ENCODE results near the gene CLEC11A.

The CLEC11A gene

GRCh38 chr19:50693064-50693975, 29.8 kb upstream of the CLEC11A start:
- H2AFZ ChIP-seq (ENCODE audit: low read depth) = no peak overlapping the region
- H3K79me2 ChIP-seq (ENCODE audit: insufficient read depth, low read depth) = no peaks in the 10 kb centered on the region
- H3K9ac ChIP-seq = no peak overlapping the region
- no peak overlapping the region for H3K4me2 ChIP-seq
- H3K4me3 ChIP-seq (IDR thresholded peaks at IDR 0.05; ENCODE audit: insufficient read depth, low read depth, low read length) = no peak overlapping the region
- H3K4me1 ChIP-seq (ENCODE audit: low read depth, poor library complexity, severe bottlenecking) = no peaks in the 10 kb centered on the region
- TF ChIP-seq CTCF (conservative IDR thresholded peaks at IDR 0.05; ENCODE audit: low read depth, low read length) = no peak
- H3K36me3 ChIP-seq (ENCODE audit: insufficient read depth) = no peaks in the 10 kb centered on the region
- H4K20me1 ChIP-seq (ENCODE audit: insufficient read depth) = no peaks in the 10 kb centered on the region
- no peaks in the 10 kb centered on the region; the same call in 1 of the 2 replicates for H3K27me3 ChIP-seq (ENCODE audit: insufficient read depth, low read depth)
- no peak overlapping the region for H3K27ac ChIP-seq

- no peak for TF ChIP-seq CTCF (conservative IDR thresholded peaks at IDR 0.05; ENCODE audit: low read depth, low read length)
- Histone ChIP-seq H3K27me3 (ENCODE audit: insufficient read depth, low read depth) (no peaks in the 10 kb centered on the region; the same call in 1 of the 2 replicates), H2AFZ (ENCODE audit: low read depth) (no peak overlapping the region), H3K4me1 (ENCODE audit: low read depth, poor library complexity, severe bottlenecking) (no peaks in the 10 kb centered on the region), H3K36me3 (ENCODE audit: insufficient read depth) (no peaks in the 10 kb centered on the region), H3K79me2 (ENCODE audit: insufficient read depth, low read depth) (no peaks in the 10 kb centered on the region), H3K27ac (no peak overlapping the region), H3K4me2 (no peak overlapping the region), H4K20me1 (ENCODE audit: insufficient read depth) (no peaks in the 10 kb centered on the region), H3K9ac (no peak overlapping the region), H3K4me3 (IDR thresholded peaks at IDR 0.05; ENCODE audit: insufficient read depth, low read depth, low read length) (no peak overlapping the region)
These were observed 28.4 kb upstream of the CLEC11A start for GRCh38 chr19:50694815-50695145.

DNA sequence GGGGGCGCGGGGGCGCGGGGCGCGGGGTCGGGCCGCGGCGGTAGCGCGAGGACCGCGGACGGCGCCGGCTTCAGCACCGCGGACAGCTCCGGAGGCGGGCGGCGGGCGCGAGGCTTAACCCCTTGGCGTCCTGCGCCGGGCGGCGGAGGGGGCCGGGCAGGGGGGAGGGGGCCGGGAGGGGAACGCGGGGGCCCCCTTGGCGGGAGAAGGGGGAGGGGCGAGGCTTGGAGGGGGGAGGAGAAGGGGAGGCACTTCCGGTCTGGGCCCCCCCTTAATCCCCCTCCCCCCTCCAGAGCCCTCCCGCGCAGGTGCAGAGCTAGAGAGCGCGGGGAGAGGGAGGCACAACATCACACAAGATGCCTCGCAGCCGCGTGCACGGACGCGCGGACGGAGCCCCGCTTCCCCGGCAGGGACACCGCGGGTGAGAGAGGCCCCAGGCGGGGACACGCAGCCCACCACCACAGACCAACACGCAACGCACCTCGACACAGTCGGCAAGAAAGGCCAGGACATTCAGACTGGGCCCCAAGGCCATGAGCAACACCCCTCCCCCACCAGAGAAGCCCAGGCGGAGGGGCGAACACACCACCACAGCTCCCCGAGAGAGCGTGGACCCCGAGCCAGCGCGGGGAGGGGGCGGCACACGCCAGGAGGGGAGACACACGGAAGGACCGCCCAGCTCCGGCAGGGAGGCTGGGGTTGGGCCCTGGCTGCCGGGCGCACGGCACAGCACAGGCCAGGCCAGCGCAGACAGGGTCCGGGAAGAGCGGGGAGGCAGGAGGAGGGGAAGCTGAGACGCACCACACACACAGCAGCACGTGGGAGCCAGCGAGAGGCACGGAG, 27.7 kb upstream of the CLEC11A start:
- H3K4me2 ChIP-seq = no peak overlapping the region
- no peaks in the 10 kb centered on the region for H3K4me1 ChIP-seq (ENCODE audit: low read depth, poor library complexity, severe bottlenecking)
- no peaks in the 10 kb centered on the region for H3K79me2 ChIP-seq (ENCODE audit: insufficient read depth, low read depth)
- H3K36me3 ChIP-seq (ENCODE audit: insufficient read depth) = no peaks in the 10 kb centered on the region
- no peaks in the 10 kb centered on the region; the same call in 1 of the 2 replicates for H3K27me3 ChIP-seq (ENCODE audit: insufficient read depth, low read depth)
- H3K27ac ChIP-seq = no peak overlapping the region
- H2AFZ ChIP-seq (ENCODE audit: low read depth) = no peak overlapping the region
- no peaks in the 10 kb centered on the region for H4K20me1 ChIP-seq (ENCODE audit: insufficient read depth)
- H3K4me3 ChIP-seq (IDR thresholded peaks at IDR 0.05; ENCODE audit: insufficient read depth, low read depth, low read length) = no peak overlapping the region
- H3K9ac ChIP-seq = no peak overlapping the region
- TF ChIP-seq CTCF (conservative IDR thresholded peaks at IDR 0.05; ENCODE audit: low read depth, low read length) = no peak

DNA sequence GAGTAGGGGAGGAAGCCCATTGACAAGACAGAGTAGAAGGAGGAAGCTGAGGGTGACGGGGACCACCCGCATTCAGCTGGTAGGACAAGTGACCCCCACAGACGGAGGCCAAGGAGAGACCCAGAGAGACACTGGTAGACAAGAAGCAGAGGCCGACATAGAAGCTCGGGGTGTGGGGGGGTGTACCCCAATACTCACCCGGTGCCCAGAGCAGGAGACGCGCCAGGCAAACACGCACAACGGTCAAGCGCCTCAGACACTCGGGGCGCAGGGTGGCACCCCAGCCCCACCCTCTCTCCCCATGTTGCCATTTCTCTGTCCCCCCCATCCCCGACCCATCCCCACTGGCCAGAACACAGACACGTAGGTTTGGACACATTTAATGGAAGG, 27.1 kb upstream of the CLEC11A start:
- Histone ChIP-seq H3K4me2 (no peak overlapping the region), H4K20me1 (ENCODE audit: insufficient read depth) (no peaks in the 10 kb centered on the region), H3K4me3 (IDR thresholded peaks at IDR 0.05; ENCODE audit: insufficient read depth, low read depth, low read length) (no peak overlapping the region), H3K36me3 (ENCODE audit: insufficient read depth) (no peaks in the 10 kb centered on the region), H3K79me2 (ENCODE audit: insufficient read depth, low read depth) (no peaks in the 10 kb centered on the region), H3K4me1 (ENCODE audit: low read depth, poor library complexity, severe bottlenecking) (no peaks in the 10 kb centered on the region), H2AFZ (ENCODE audit: low read depth) (no peak overlapping the region), H3K27ac (no peak overlapping the region), H3K27me3 (ENCODE audit: insufficient read depth, low read depth) (no peaks in the 10 kb centered on the region; the same call in 1 of the 2 replicates), H3K9ac (no peak overlapping the region)
- TF ChIP-seq CTCF (conservative IDR thresholded peaks at IDR 0.05; ENCODE audit: low read depth, low read length) = no peak
